Stomach smooth muscle (tissue), 2 donors: Measurements from ENCODE around the gene KHDRBS2.

ENCODE experiments used
- H3K27ac ChIP-seq: one replicate; pipeline ENCODE4 v1.7.0; 2013; ENCODE audit warnings: mild to moderate bottlenecking, low read length, inconsistent platforms
- H3K27me3 ChIP-seq, 2 donors: one replicate each; pipeline ENCODE4 v1.7.0; 2013; ENCODE audit warnings: low read length in 2 of 2; ENCODE audit not compliant: insufficient read depth in 2 of 2, control insufficient read depth in 1 of 2
- H3K36me3 ChIP-seq, 2 donors: one replicate each; pipeline ENCODE4 v1.7.0; 2013; ENCODE audit warnings: low read length in 2 of 2; ENCODE audit not compliant: control insufficient read depth in 2 of 2, insufficient read depth in 2 of 2
- H3K4me1 ChIP-seq: one replicate; pipeline ENCODE4 v1.7.0; 2013; ENCODE audit warnings: low read length; ENCODE audit not compliant: control insufficient read depth, insufficient read depth
- H3K4me3 ChIP-seq, 2 donors: one replicate each; pipeline ENCODE4 v1.7.0; 2013; ENCODE audit warnings: low read length in 2 of 2
- H3K9ac ChIP-seq, 2 donors: one replicate each; pipeline ENCODE4 v1.7.0; 2013; ENCODE audit warnings: low read length in 2 of 2, mild to moderate bottlenecking in 1 of 2
- H3K9me3 ChIP-seq, 2 donors: one replicate each; pipeline ENCODE4 v1.7.0; 2013; ENCODE audit warnings: low read length in 2 of 2; ENCODE audit not compliant: control insufficient read depth in 2 of 2
- donor health status: healthy.
- donor health status: Pancreatic carcinoma.

KHDRBS2 gene

GRCh38 chr6:62039605-62040004, 246.4 kb downstream of the KHDRBS2 start:
- Histone ChIP-seq H3K9ac (no peak overlapping the region), H3K4me1 (no peaks in the 10 kb centered on the region), H3K9me3 (no peaks in the 10 kb centered on the region), H3K4me3 (no peak overlapping the region), H3K36me3 (no peaks in the 10 kb centered on the region), H3K27me3 (no peaks in the 10 kb centered on the region), H3K27ac (no peak overlapping the region)

GRCh38 chr6:62037445-62037844, 248.6 kb downstream of the KHDRBS2 start:
- Histone ChIP-seq H3K4me1 (no peaks in the 10 kb centered on the region), H3K36me3 (no peaks in the 10 kb centered on the region), H3K9ac (no peak overlapping the region), H3K4me3 (no peak overlapping the region), H3K9me3 (no peaks in the 10 kb centered on the region), H3K27me3 (no peaks in the 10 kb centered on the region), H3K27ac (no peak overlapping the region)

GRCh38 chr6:62035952-62036351, 250.1 kb downstream of the KHDRBS2 start:
- H3K36me3 ChIP-seq: no peaks in the 10 kb centered on the region
- no peaks in the 10 kb centered on the region for H3K27me3 ChIP-seq
- no peak overlapping the region for H3K9ac ChIP-seq
- H3K4me1 ChIP-seq: no peaks in the 10 kb centered on the region
- H3K9me3 ChIP-seq: no peaks in the 10 kb centered on the region
- H3K27ac ChIP-seq: no peak overlapping the region
- H3K4me3 ChIP-seq: no peak overlapping the region

GRCh38 chr6:62013719-62014118, 272.3 kb downstream of the KHDRBS2 start:
- no peaks in the 10 kb centered on the region for H3K27me3 ChIP-seq
- H3K4me1 ChIP-seq: no peaks in the 10 kb centered on the region
- H3K9ac ChIP-seq: no peak overlapping the region
- H3K9me3 ChIP-seq: no peaks in the 10 kb centered on the region
- H3K36me3 ChIP-seq: no peaks in the 10 kb centered on the region
- no peak overlapping the region for H3K27ac ChIP-seq
- H3K4me3 ChIP-seq: no peak overlapping the region

- Histone ChIP-seq H3K9ac (no peak overlapping the region), H3K36me3 (no peaks in the 10 kb centered on the region), H3K4me1 (no peaks in the 10 kb centered on the region), H3K27ac (no peak overlapping the region), H3K9me3 (no peaks in the 10 kb centered on the region), H3K27me3 (no peaks in the 10 kb centered on the region), H3K4me3 (no peak overlapping the region)
These were observed 276.6 kb downstream of the KHDRBS2 start for GRCh38 chr6:62009445-62009844.

- Histone ChIP-seq H3K9me3 (no peaks in the 10 kb centered on the region), H3K27ac (no peak overlapping the region), H3K4me3 (no peak overlapping the region), H3K9ac (no peak overlapping the region), H3K27me3 (no peaks in the 10 kb centered on the region), H3K4me1 (no peaks in the 10 kb centered on the region), H3K36me3 (no peaks in the 10 kb centered on the region)
These were observed 296.4 kb downstream of the KHDRBS2 start for GRCh38 chr6:61989616-61990015.

- Histone ChIP-seq H3K4me3 (no peak overlapping the region), H3K4me1 (no peaks in the 10 kb centered on the region), H3K9me3 (no peaks in the 10 kb centered on the region), H3K9ac (no peak overlapping the region), H3K36me3 (no peaks in the 10 kb centered on the region), H3K27me3 (no peaks in the 10 kb centered on the region), H3K27ac (no peak overlapping the region)
These were observed 305.4 kb downstream of the KHDRBS2 start for GRCh38 chr6:61980622-61981021.

- Histone ChIP-seq H3K4me1 (no peaks in the 10 kb centered on the region), H3K36me3 (no peaks in the 10 kb centered on the region), H3K27me3 (no peaks in the 10 kb centered on the region), H3K4me3 (no peak overlapping the region), H3K9ac (no peak overlapping the region), H3K27ac (no peak overlapping the region), H3K9me3 (no peaks in the 10 kb centered on the region)
These were observed 308.1 kb downstream of the KHDRBS2 start for GRCh38 chr6:61977947-61978346.

GRCh38 chr6:61977099-61977498, 308.9 kb downstream of the KHDRBS2 start:
- no peak overlapping the region for H3K27ac ChIP-seq
- no peak overlapping the region for H3K9ac ChIP-seq
- H3K4me3 ChIP-seq: no peak overlapping the region
- H3K27me3 ChIP-seq: no peaks in the 10 kb centered on the region
- H3K4me1 ChIP-seq: no peaks in the 10 kb centered on the region
- no peaks in the 10 kb centered on the region for H3K36me3 ChIP-seq
- no peaks in the 10 kb centered on the region for H3K9me3 ChIP-seq

- no peak overlapping the region for H3K4me3 ChIP-seq
- no peak overlapping the region for H3K9ac ChIP-seq
- no peaks in the 10 kb centered on the region for H3K9me3 ChIP-seq
- no peaks in the 10 kb centered on the region for H3K4me1 ChIP-seq
- H3K27ac ChIP-seq: no peak overlapping the region
- no peaks in the 10 kb centered on the region for H3K27me3 ChIP-seq
- H3K36me3 ChIP-seq: no peaks in the 10 kb centered on the region
These were observed 326.8 kb downstream of the KHDRBS2 start for GRCh38 chr6:61959196-61959595.

- Histone ChIP-seq H3K4me1 (no peaks in the 10 kb centered on the region), H3K9ac (no peak overlapping the region), H3K27me3 (no peaks in the 10 kb centered on the region), H3K4me3 (no peak overlapping the region), H3K27ac (no peak overlapping the region), H3K9me3 (no peaks in the 10 kb centered on the region), H3K36me3 (no peaks in the 10 kb centered on the region)
These were observed 332.2 kb downstream of the KHDRBS2 start for GRCh38 chr6:61953851-61954250.

GRCh38 chr6:61951586-61951985, 334.4 kb downstream of the KHDRBS2 start:
- H3K4me3 ChIP-seq: no peak overlapping the region
- H3K27ac ChIP-seq: no peak overlapping the region
- no peaks in the 10 kb centered on the region for H3K36me3 ChIP-seq
- no peaks in the 10 kb centered on the region for H3K4me1 ChIP-seq
- H3K9me3 ChIP-seq: no peaks in the 10 kb centered on the region
- H3K27me3 ChIP-seq: no peaks in the 10 kb centered on the region
- no peak overlapping the region for H3K9ac ChIP-seq
